Measurements from ENCODE around the gene CCDC146.

GRCh38 chr7:77208416-77208815 is 86.0 kb downstream of the CCDC146 start:
- TF ChIP-seq, protein P1, sequence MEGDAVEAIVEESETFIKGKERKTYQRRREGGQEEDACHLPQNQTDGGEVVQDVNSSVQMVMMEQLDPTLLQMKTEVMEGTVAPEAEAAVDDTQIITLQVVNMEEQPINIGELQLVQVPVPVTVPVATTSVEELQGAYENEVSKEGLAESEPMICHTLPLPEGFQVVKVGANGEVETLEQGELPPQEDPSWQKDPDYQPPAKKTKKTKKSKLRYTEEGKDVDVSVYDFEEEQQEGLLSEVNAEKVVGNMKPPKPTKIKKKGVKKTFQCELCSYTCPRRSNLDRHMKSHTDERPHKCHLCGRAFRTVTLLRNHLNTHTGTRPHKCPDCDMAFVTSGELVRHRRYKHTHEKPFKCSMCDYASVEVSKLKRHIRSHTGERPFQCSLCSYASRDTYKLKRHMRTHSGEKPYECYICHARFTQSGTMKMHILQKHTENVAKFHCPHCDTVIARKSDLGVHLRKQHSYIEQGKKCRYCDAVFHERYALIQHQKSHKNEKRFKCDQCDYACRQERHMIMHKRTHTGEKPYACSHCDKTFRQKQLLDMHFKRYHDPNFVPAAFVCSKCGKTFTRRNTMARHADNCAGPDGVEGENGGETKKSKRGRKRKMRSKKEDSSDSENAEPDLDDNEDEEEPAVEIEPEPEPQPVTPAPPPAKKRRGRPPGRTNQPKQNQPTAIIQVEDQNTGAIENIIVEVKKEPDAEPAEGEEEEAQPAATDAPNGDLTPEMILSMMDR (IDR thresholded peaks at IDR 0.05; ENCODE audit: low read depth, low read length) = no peak
- TF ChIP-seq, protein P2, sequence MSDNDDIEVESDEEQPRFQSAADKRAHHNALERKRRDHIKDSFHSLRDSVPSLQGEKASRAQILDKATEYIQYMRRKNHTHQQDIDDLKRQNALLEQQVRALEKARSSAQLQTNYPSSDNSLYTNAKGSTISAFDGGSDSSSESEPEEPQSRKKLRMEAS (IDR thresholded peaks at IDR 0.05; ENCODE audit: low read depth, low read length) = no peak
